Gastrocnemius medialis (tissue), 4 donors: ENCODE results near the gene CADM2. TPM values are rescaled to one million over a fixed set of nuclear protein-coding genes. Genes with fewer than 3 reads are reported as not detected.

Experiments
- ATAC-seq, 2 donors: fragments of 150-250 bp; one replicate each; pipeline ENCODE4 v1.9.1; 2016
- DNase-seq, 2 donors: peaks; one replicate each; pipeline ENCODE4 v3.0.0-alpha.2; 2019
- H3K27ac ChIP-seq, 4 donors: fragments of 200-600 bp; sonication (generic); 1 replicate in 1 of 4; 2 replicates in 3 of 4; pipeline ENCODE4 v1.5.1; 2016 to 2018; ENCODE audit warnings: mild to moderate bottlenecking in 2 of 4, moderate library complexity in 1 of 4
- H3K27me3 ChIP-seq, 3 donors: fragments of 200-600 bp; sonication (generic) in 2 of 3; 1 replicate in 1 of 3; 2 replicates in 2 of 3; pipeline versions ENCODE4 v1.5.1 to v1.6.0; 2016 to 2019; ENCODE audit warnings: mild to moderate bottlenecking in 1 of 3, moderate library complexity in 1 of 3
- H3K36me3 ChIP-seq, 2 donors: fragments of 200-600 bp; sonication (generic) in 1 of 2; one replicate each; pipeline ENCODE4 v1.5.1; 2017 to 2018
- H3K4me1 ChIP-seq, 2 donors: fragments of 200-600 bp; sonication (generic) in 1 of 2; one replicate each; pipeline ENCODE4 v1.5.1; 2016 to 2017; ENCODE audit warnings: mild to moderate bottlenecking in 2 of 2
- H3K4me3 ChIP-seq, 4 donors: fragments of 200-600 bp; sonication (generic) in 3 of 4; 1 replicate in 1 of 4; 2 replicates in 3 of 4; pipeline ENCODE4 v1.5.1; 2016 to 2019; ENCODE audit warnings: mild to moderate bottlenecking in 2 of 4
- H3K9me3 ChIP-seq, 3 donors: fragments of 200-600 bp; sonication (generic) in 2 of 3; 1 replicate in 1 of 3; 2 replicates in 2 of 3; pipeline ENCODE4 v1.5.1; 2016 to 2019
- POLR2A ChIP-seq, 2 donors: fragments of 450-650 bp; IDR thresholded peaks; one replicate each; pipeline ENCODE4 v1.6.1; 2017; ENCODE audit warnings: antibody characterized with exemption in 2 of 2, mild to moderate bottlenecking in 2 of 2, moderate library complexity in 2 of 2
- in situ Hi-C, 4 donors: fragments of 200-750 bp; cut with MboI; loops; one replicate each; pipeline versions ENCODE4 v1.15.0 to v1.8.0; 2017; ENCODE audit warnings: low sequenced_read_pairs in 4 of 4
- intact Hi-C: fragments of 100-400 bp; cut with DNase I; formaldehyde crosslinking; loops from one replicate; pipeline ENCODE4 v1.15.1; 2023; ENCODE audit warnings: low total_unique reads
- total RNA-seq, 4 donors: library from RNA; depleted of rRNA; stranded (reverse); fragments of >200 nt; gene quantifications; one replicate each; pipeline versions ENCODE4 v1.1.0 to v1.2.3, GENCODE V29; 2016
- TF ChIP-seq, protein P1 (sequence below), 5 experiments: fragments of 450-650 bp in 3 of 5; fragments of 200-600 bp in 2 of 5; sonication (generic) in 2 of 5; IDR thresholded peaks in 4 of 5; conservative IDR thresholded peaks in 1 of 5; 1 replicate in 4 of 5; 2 replicates in 1 of 5; pipeline ENCODE4 v1.5.1; 2016 to 2019; ENCODE audit warnings: antibody characterized with exemption in 5 of 5, mild to moderate bottlenecking in 3 of 5, moderate library complexity in 3 of 5

CADM2 gene
- total RNA-seq, 4 donors from 2014 or later = 2.7 to 9.0 (median 6.0) TPM

GRCh38 chr3:84946240-84946639 is 12.5 kb upstream of the CADM2 start:
- no peaks in the 10 kb centered on the region for H3K4me1 ChIP-seq
- H3K9me3 ChIP-seq = no peaks in the 10 kb centered on the region
- intact Hi-C loops = no loop called here
- no peak overlapping the region for H3K4me3 ChIP-seq
- H3K36me3 ChIP-seq = no peaks in the 10 kb centered on the region
- in situ Hi-C loops = no loop called here
- no peak overlapping the region for H3K27ac ChIP-seq
- DNase-seq (no peak), ATAC-seq (no peak)
- no peaks in the 10 kb centered on the region for H3K27me3 ChIP-seq
- TF ChIP-seq POLR2A (IDR thresholded peaks at IDR 0.05) = no peak
- TF ChIP-seq, protein P1, sequence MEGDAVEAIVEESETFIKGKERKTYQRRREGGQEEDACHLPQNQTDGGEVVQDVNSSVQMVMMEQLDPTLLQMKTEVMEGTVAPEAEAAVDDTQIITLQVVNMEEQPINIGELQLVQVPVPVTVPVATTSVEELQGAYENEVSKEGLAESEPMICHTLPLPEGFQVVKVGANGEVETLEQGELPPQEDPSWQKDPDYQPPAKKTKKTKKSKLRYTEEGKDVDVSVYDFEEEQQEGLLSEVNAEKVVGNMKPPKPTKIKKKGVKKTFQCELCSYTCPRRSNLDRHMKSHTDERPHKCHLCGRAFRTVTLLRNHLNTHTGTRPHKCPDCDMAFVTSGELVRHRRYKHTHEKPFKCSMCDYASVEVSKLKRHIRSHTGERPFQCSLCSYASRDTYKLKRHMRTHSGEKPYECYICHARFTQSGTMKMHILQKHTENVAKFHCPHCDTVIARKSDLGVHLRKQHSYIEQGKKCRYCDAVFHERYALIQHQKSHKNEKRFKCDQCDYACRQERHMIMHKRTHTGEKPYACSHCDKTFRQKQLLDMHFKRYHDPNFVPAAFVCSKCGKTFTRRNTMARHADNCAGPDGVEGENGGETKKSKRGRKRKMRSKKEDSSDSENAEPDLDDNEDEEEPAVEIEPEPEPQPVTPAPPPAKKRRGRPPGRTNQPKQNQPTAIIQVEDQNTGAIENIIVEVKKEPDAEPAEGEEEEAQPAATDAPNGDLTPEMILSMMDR (IDR thresholded peaks at IDR 0.05 in 4 of 5, conservative IDR thresholded peaks at IDR 0.05 in 1 of 5) = no peak

DNA sequence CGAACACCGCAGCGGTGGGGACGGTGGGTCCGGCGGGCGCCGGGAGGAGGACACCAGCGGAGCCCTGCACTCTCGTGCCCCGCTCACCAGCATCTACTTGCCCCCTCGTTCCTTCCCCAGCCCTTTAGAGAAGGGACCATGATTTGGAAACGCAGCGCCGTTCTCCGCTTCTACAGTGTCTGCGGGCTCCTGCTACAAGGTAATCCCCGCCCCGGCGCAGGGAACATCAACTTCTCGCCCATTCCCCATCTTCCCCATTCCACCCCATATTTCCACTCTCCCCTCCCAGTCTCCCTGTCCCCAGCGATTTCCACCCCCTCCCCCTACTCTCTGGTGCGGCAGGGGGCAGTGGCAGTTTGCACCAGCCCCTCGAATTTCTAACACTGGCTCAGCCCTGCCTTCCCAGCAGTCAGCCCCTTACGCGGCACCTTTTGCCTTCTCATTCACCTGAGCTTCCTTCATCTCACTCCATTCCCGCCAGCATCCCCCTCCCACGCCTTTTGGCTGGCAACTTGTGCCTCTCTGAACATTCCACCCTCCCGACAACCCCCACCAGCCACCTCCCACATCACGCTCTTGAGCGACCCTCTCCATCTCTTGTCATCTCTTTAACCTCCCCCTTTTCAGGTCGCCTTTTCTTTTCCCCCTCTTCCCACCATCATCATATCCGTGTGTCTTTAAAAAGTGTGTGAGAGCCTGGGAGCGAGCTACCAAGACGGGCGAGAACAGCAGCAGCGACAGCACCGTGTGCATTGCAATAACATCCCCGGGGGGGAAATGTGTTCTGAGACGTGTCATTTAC is 882 bp downstream of the CADM2 start:
- peak overlapping the region; percentile 68 to 93 (median 80) for H3K4me3 ChIP-seq
- H3K27me3 ChIP-seq = peaks cover 0 to 20% (median 8%) of the 10 kb centered on the region in 3 donors
- no peaks in the 10 kb centered on the region for H3K9me3 ChIP-seq
- TF ChIP-seq, protein P1 (IDR thresholded peaks at IDR 0.05 in 4 of 5, conservative IDR thresholded peaks at IDR 0.05 in 1 of 5) = no peak
- TF ChIP-seq POLR2A (IDR thresholded peaks at IDR 0.05) = no peak
- in situ Hi-C loops = no loop called here
- intact Hi-C loops = no loop called here
- DNase-seq (no peak), ATAC-seq (peak in 1 of 2 donors; percentile 2)
- H3K4me1 ChIP-seq = peaks cover 12 to 27% of the 10 kb centered on the region in 2 donors
- no peaks in the 10 kb centered on the region for H3K36me3 ChIP-seq
- H3K27ac ChIP-seq = peak overlapping the region; percentile 68 to 84 (median 80)

GRCh38 chr3:84960581-84960980 is 1.8 kb downstream of the CADM2 start:
- Histone ChIP-seq H3K27ac (peak overlapping the region in 3 of 4 donors; percentile 66 to 84 (median 78)), H3K27me3 (peaks cover 0 to 20% (median 8%) of the 10 kb centered on the region in 3 donors), H3K4me3 (peak overlapping the region; percentile 68 to 93 (median 80)), H3K9me3 (no peaks in the 10 kb centered on the region), H3K36me3 (no peaks in the 10 kb centered on the region), H3K4me1 (peaks cover 12 to 33% of the 10 kb centered on the region in 2 donors)
- in situ Hi-C loops (no loop called here), intact Hi-C loops (no loop called here)
- DNase-seq (no peak), ATAC-seq (no peak)
- no peak for TF ChIP-seq POLR2A (IDR thresholded peaks at IDR 0.05)
- TF ChIP-seq, protein P1 (IDR thresholded peaks at IDR 0.05 in 4 of 5, conservative IDR thresholded peaks at IDR 0.05 in 1 of 5) = no peak

DNA sequence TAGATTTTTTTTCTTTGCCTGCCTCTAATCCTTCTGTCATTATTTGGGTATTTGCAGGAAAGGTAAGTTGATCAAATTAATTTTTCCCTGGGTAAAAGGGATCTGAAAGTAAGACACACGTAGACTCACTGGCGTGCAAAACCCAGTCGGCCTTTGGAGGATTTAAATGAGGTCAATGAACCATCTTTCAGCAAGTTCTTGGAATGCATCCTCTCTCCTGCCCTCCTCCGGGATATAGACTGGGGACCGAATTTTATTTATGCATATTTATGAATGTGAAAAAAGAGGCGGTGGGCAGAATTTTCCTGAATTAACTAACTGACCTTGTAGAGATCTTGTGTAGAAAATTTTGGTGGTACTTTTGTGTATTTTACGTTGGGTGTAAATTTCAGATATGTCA is 2.2 kb downstream of the CADM2 start:
- in situ Hi-C loops (no loop called here), intact Hi-C loops (no loop called here)
- H3K4me1 ChIP-seq = peaks cover 12 to 36% of the 10 kb centered on the region in 2 donors
- H3K9me3 ChIP-seq = no peaks in the 10 kb centered on the region
- peaks cover 0 to 20% (median 8%) of the 10 kb centered on the region in 3 donors for H3K27me3 ChIP-seq
- no peak for TF ChIP-seq POLR2A (IDR thresholded peaks at IDR 0.05)
- TF ChIP-seq, protein P1 (IDR thresholded peaks at IDR 0.05 in 4 of 5, conservative IDR thresholded peaks at IDR 0.05 in 1 of 5) = no peak
- peak overlapping the region; percentile 68 to 93 (median 80) for H3K4me3 ChIP-seq
- no peaks in the 10 kb centered on the region for H3K36me3 ChIP-seq
- DNase-seq (no peak), ATAC-seq (no peak)
- H3K27ac ChIP-seq = peak overlapping the region in 3 of 4 donors; percentile 66 to 84 (median 78)
